ENCODE measurements around the gene MAPK10.

GRCh38 chr4:86089053-86089452 lies 270.8 kb downstream of the MAPK10 start:
- TF ChIP-seq EZH2 (IDR thresholded peaks at IDR 0.05) (no peak), POLR2AphosphoS5 (IDR thresholded peaks at IDR 0.05; ENCODE audit: borderline replicate concordance, low read depth, low read length) (no peak)

Measured in SK-N-MC (cell line).